GM19467 (cell line): ENCODE measurements around the gene RGMA.
A peak's percentile ranks its signal among the peaks of the same experiment; 100 is the strongest.
"Not testable (repeated sequence)": the region's sequence is repeated elsewhere in the genome, so short reads cannot be mapped to it uniquely, and the experiment has no call there.

Experiments
- ATAC-seq: cut with Tn5 transposase; IDR thresholded peaks from one replicate; pipeline ENCODE4 v1.9.1; 2021; ENCODE audit warnings: mild to moderate bottlenecking, moderate library complexity; ENCODE audit not compliant: unreplicated experiment

Gene RGMA

GRCh38 chr15:93036951-93037819 is 51.8 kb downstream of the RGMA start:
- ATAC-seq = no peak

- ATAC-seq = peak; percentile 78
Observed at GRCh38 chr15:93035953-93036810, 52.8 kb downstream of the RGMA start.

GRCh38 chr15:93035092-93035915 is 53.7 kb downstream of the RGMA start:
- peak; percentile 31 for ATAC-seq

GRCh38 chr15:93034512-93034911 is 54.5 kb downstream of the RGMA start:
- no peak for ATAC-seq

- ATAC-seq = no peak
Observed at GRCh38 chr15:93033434-93034045, 55.5 kb downstream of the RGMA start.

- ATAC-seq = not testable (repeated sequence)
Observed at GRCh38 chr15:93032515-93033206, 56.4 kb downstream of the RGMA start.

- ATAC-seq = not testable (repeated sequence)
Observed at GRCh38 chr15:93031557-93032384, 57.2 kb downstream of the RGMA start.

- no peak for ATAC-seq
Observed at GRCh38 chr15:93031103-93031464, 57.9 kb downstream of the RGMA start.

- peak; percentile 83 for ATAC-seq
Observed at GRCh38 chr15:93030430-93031102, 58.4 kb downstream of the RGMA start.

- no peak for ATAC-seq
Observed at GRCh38 chr15:93029836-93030429, 59.1 kb downstream of the RGMA start.

GRCh38 chr15:93029214-93029835 is 59.7 kb downstream of the RGMA start:
- ATAC-seq = no peak

- no peak for ATAC-seq
Observed at GRCh38 chr15:93028632-93029213, 60.3 kb downstream of the RGMA start.

- no peak for ATAC-seq
Observed at GRCh38 chr15:93028111-93028631, 60.8 kb downstream of the RGMA start.

GRCh38 chr15:93027413-93027812 is 61.6 kb downstream of the RGMA start:
- ATAC-seq = no peak

- no peak for ATAC-seq
Observed at GRCh38 chr15:93026380-93026817, 62.6 kb downstream of the RGMA start.

- ATAC-seq = no peak
Observed at GRCh38 chr15:93025625-93025982, 63.4 kb downstream of the RGMA start.
